Measurements from ENCODE around the gene FOXK2.
A peak's percentile ranks its signal among the peaks of the same experiment; 100 is the strongest.

FOXK2 gene

DNA sequence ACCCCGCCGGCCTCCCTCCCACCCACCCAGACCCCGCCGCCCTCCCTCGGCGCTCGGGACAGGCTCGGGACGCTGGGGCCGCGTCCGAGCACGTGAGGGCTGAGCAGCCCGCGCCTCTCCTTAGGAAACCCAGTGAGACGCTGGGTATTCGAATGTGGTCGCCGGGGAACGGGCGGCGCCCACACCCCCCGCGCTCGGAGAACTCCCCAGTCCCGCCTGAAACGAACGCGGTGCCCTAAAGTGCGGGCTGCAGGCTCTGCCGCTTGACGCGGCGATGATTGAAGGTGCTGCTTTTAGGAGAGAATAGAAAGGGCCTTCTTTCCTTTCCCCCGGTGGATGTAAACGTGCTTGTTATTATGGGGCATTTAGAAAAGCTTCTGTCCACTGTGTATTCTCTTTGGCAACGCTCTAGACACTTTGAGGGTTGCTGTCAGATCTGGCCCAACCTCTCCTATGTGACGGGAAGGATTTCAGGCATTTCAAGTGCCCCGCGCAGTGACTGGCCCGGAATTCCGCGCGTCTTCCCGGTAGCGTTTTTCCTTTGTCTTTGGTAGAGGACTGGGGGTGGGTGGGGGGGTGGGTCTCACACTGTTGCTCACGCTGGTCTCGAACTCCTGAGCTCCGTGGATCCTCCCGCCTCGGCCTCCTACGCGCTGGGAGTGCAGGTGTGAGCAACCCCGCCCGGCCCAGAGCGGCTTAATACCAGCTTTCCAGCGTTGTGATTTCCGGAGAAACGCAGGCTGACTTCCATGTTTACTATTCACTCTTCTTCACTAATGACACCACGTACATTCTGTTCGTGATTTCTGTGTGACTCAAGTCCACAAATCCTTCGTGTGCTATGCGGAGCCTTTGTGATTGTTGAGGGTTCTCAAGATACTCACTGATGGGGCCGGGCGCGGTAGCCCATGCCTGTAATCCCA lies 21.8 kb upstream of the FOXK2 start:
- peak; percentile 9; the same call in 2 of the 3 replicates for ATAC-seq

GRCh38 chr17:82502207-82502606 lies 17.3 kb upstream of the FOXK2 start:
- no peak for ATAC-seq
- TF ChIP-seq CSDC2 (CRISPR knock-in tag; IDR thresholded peaks at IDR 0.05) (no peak), TCF4 (CRISPR knock-in tag; IDR thresholded peaks at IDR 0.05; ENCODE audit: borderline replicate concordance) (no peak), ISL1 (CRISPR knock-in tag; IDR thresholded peaks at IDR 0.05) (no peak), ZFP3 (CRISPR knock-in tag; IDR thresholded peaks at IDR 0.05) (no peak), ESRRG (CRISPR knock-in tag; IDR thresholded peaks at IDR 0.05) (no peak), OSR1 (CRISPR knock-in tag; IDR thresholded peaks at IDR 0.05) (no peak), ZNF565 (CRISPR knock-in tag; conservative IDR thresholded peaks at IDR 0.05; ENCODE audit: low read depth) (no peak), ZFP30 (CRISPR knock-in tag; IDR thresholded peaks at IDR 0.05) (no peak), PATZ1 (CRISPR knock-in tag; IDR thresholded peaks at IDR 0.05; ENCODE audit: borderline replicate concordance) (no peak), SNAI2 (CRISPR knock-in tag; IDR thresholded peaks at IDR 0.05) (no peak), GLIS3 (CRISPR knock-in tag; IDR thresholded peaks at IDR 0.05) (no peak)

More for the DNA sequence above, 21.8 kb upstream of the FOXK2 start:
- TF ChIP-seq GLIS3 (CRISPR knock-in tag; IDR thresholded peaks at IDR 0.05) (no peak), PATZ1 (CRISPR knock-in tag; IDR thresholded peaks at IDR 0.05; ENCODE audit: borderline replicate concordance) (no peak), CSDC2 (CRISPR knock-in tag; IDR thresholded peaks at IDR 0.05) (no peak), ESRRG (CRISPR knock-in tag; IDR thresholded peaks at IDR 0.05) (no peak), ISL1 (CRISPR knock-in tag; IDR thresholded peaks at IDR 0.05) (no peak), ZNF565 (CRISPR knock-in tag; conservative IDR thresholded peaks at IDR 0.05; ENCODE audit: low read depth) (no peak), TSHZ2 (CRISPR knock-in tag; IDR thresholded peaks at IDR 0.05) (no peak), ZFP30 (CRISPR knock-in tag; IDR thresholded peaks at IDR 0.05) (no peak), POU6F1 (CRISPR knock-in tag; IDR thresholded peaks at IDR 0.05; ENCODE audit: borderline replicate concordance, low read depth) (no peak), TOX (CRISPR knock-in tag; IDR thresholded peaks at IDR 0.05; ENCODE audit: borderline replicate concordance) (no peak), BACH2 (CRISPR knock-in tag; IDR thresholded peaks at IDR 0.05; ENCODE audit: borderline replicate concordance) (no peak), TCF4 (CRISPR knock-in tag; IDR thresholded peaks at IDR 0.05; ENCODE audit: borderline replicate concordance) (no peak), PPARA (CRISPR knock-in tag; IDR thresholded peaks at IDR 0.05; ENCODE audit: borderline replicate concordance) (no peak), OSR1 (CRISPR knock-in tag; IDR thresholded peaks at IDR 0.05) (no peak)
- TF ChIP-seq, protein P1, sequence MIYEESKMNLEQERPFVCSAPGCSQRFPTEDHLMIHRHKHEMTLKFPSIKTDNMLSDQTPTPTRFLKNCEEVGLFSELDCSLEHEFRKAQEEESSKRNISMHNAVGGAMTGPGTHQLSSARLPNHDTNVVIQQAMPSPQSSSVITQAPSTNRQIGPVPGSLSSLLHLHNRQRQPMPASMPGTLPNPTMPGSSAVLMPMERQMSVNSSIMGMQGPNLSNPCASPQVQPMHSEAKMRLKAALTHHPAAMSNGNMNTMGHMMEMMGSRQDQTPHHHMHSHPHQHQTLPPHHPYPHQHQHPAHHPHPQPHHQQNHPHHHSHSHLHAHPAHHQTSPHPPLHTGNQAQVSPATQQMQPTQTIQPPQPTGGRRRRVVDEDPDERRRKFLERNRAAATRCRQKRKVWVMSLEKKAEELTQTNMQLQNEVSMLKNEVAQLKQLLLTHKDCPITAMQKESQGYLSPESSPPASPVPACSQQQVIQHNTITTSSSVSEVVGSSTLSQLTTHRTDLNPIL (CRISPR knock-in tag; IDR thresholded peaks at IDR 0.05; ENCODE audit: low read depth) = no peak

All from SK-N-SH treated with all-trans-retinoic acid at 6 μM for 48 hours (cell line).